OCI-LY7 (cell line): ENCODE measurements around the gene FOXN3.

ENCODE experiments used
- EZH2phosphoT487 ChIP-seq: fragments of 200-600 bp; sonication (generic); IDR thresholded peaks from 2 replicates; pipeline ENCODE4 v1.6.1; 2018; ENCODE audit warnings: low read depth, borderline replicate concordance, mild to moderate bottlenecking, mixed run types, antibody characterized with exemption, low read length, moderate library complexity, mixed read lengths
- TF ChIP-seq, protein P1 (sequence below): fragments of 200-600 bp; sonication (generic); conservative IDR thresholded peaks from 2 replicates; pipeline ENCODE4 v1.5.1; 2014; ENCODE audit warnings: mild to moderate bottlenecking, antibody characterized with exemption, low read length, moderate library complexity, mixed read lengths

DNA sequence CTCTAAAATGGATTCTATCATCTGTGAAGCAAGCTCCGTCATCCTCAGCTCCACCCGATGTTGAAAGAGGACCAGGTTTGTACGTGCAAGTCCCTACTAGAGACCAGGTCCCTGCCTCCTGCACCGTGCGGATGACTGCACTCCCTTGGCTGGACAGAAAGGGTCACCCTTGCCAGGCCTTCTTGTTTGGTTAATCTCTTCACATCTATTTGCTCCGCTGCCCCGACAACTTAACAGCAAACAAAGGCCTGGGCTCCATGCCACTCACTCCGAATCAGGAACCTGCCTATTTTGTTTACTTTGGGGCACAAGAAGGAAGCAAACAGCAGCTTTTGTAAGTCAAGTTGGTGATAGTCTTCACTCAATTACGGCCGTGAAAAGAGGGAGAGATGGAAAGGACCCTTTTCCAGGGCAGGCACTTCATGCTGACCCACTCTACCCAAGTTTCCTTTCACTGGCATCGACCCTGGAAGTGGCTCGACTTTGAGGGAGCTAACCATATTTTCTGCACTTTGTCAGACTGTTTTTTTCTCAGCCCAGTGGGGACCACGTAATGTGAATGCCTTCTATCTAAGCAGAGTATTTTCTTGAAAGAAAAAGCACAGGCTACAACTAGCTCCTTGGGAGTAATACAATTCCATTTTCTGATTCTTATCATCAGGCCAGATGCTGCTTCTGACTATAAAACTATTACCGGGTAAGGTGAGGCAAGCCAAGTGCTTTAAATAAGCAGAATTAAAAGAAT is 202.6 kb downstream of the FOXN3 start:
- TF ChIP-seq, protein P1, sequence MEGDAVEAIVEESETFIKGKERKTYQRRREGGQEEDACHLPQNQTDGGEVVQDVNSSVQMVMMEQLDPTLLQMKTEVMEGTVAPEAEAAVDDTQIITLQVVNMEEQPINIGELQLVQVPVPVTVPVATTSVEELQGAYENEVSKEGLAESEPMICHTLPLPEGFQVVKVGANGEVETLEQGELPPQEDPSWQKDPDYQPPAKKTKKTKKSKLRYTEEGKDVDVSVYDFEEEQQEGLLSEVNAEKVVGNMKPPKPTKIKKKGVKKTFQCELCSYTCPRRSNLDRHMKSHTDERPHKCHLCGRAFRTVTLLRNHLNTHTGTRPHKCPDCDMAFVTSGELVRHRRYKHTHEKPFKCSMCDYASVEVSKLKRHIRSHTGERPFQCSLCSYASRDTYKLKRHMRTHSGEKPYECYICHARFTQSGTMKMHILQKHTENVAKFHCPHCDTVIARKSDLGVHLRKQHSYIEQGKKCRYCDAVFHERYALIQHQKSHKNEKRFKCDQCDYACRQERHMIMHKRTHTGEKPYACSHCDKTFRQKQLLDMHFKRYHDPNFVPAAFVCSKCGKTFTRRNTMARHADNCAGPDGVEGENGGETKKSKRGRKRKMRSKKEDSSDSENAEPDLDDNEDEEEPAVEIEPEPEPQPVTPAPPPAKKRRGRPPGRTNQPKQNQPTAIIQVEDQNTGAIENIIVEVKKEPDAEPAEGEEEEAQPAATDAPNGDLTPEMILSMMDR = no peak
- TF ChIP-seq EZH2phosphoT487 = no peak
